ENCODE results near the gene RING1. TPM values are rescaled to one million over a fixed set of nuclear protein-coding genes. Genes with fewer than 3 reads are reported as not detected.

RING1 gene
- total RNA-seq, 2 experiments from 2014 or later: 26.8 to 27.5 TPM

DNA sequence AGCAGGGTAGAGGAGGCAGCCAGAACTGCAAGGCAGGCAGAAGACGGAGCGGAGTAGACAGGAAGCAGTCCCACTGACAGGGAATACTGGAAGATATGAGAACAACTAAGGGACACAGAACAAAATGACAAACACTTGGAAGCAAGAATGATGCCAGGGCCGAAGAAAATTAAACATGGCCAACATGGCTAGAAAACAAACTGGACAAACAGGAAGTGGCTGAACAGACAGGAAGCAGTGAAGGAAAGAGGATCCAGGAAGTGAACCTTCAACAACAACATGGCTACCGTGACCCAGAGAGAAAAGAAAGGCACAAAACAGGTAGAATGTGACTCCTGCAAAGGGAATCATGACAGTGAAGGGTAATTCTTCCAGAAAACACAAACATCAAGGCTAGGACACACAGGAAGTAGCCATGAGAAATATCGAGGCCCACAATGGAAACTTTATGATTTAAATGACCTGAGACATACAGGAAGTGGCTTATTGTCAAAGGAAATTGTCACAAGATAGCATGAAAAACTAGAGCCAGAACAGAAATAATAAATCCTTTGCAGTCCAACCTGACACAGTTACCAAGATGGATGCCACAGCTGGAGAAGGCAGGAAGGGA, 25.1 kb upstream of the RING1 start:
- CTCF ChIA-PET: interaction anchor here (0.9 to 1.5 kb wide), 3 partner anchors 14 to 65 kb away, joined by 3 to 18 read pairs (median 11); no protein-coding TSS in a partner anchor
- Mint-ChIP-seq H3K4me1 (ENCODE audit: low read depth) (peaks cover 19% of the 10 kb centered on the region), H3K4me3 (peak overlapping the region; percentile 53)

DNA sequence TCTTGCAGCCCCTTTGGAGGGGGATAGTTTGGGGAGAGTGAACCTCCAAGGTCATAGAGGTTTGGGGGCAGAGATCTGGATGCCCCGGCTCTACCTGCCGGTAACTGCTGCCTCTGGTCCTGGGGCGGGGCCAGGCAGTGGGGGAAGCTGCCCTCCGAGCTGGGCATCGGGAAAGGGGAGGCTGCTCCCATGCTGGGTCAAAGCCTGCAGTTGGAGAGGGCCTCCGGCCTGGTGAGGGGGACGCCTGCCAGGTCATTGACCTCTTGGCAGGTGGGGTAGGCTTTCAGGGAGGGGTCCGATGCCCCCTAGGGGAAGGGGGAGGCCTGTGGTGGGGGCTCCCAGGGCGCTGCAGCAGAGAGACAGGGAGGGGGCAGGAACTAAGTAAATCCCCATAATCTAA, 23.1 kb upstream of the RING1 start:
- ATAC-seq: no peak
- H3K4me1 Mint-ChIP-seq (ENCODE audit: low read depth): peaks cover 19% of the 10 kb centered on the region
- TF ChIP-seq, protein P1, sequence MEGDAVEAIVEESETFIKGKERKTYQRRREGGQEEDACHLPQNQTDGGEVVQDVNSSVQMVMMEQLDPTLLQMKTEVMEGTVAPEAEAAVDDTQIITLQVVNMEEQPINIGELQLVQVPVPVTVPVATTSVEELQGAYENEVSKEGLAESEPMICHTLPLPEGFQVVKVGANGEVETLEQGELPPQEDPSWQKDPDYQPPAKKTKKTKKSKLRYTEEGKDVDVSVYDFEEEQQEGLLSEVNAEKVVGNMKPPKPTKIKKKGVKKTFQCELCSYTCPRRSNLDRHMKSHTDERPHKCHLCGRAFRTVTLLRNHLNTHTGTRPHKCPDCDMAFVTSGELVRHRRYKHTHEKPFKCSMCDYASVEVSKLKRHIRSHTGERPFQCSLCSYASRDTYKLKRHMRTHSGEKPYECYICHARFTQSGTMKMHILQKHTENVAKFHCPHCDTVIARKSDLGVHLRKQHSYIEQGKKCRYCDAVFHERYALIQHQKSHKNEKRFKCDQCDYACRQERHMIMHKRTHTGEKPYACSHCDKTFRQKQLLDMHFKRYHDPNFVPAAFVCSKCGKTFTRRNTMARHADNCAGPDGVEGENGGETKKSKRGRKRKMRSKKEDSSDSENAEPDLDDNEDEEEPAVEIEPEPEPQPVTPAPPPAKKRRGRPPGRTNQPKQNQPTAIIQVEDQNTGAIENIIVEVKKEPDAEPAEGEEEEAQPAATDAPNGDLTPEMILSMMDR (IDR thresholded peaks at IDR 0.05): no peak
- CTCF ChIA-PET: no interaction called here
- H3K36me3 Mint-ChIP-seq (ENCODE audit: low read depth): peaks cover 18% of the 10 kb centered on the region
- H3K27me3 Mint-ChIP-seq: peaks cover 2% of the 10 kb centered on the region
- no peak for DNase-seq
- intact Hi-C loops (cut with micrococcal nuclease): no loop called here
- no peak overlapping the region for H3K4me3 Mint-ChIP-seq
- POLR2A ChIA-PET: no interaction called here
- H3K9me3 Mint-ChIP-seq: peaks cover 16% of the 10 kb centered on the region
- H3K27ac Mint-ChIP-seq: no peak overlapping the region

More for the DNA sequence above, 25.1 kb upstream of the RING1 start:
- intact Hi-C loops (cut with micrococcal nuclease): no loop called here
- ATAC-seq (peak; percentile 54), DNase-seq (no peak)
- peak overlapping the region; percentile 99 for H3K27ac Mint-ChIP-seq
- peaks cover 18% of the 10 kb centered on the region for H3K36me3 Mint-ChIP-seq (ENCODE audit: low read depth)
- POLR2A ChIA-PET: interaction anchor here (0.8 to 1.6 kb wide), 6 partner anchors 10 to 88 kb away, joined by 3 to 6 read pairs (median 4); partner anchors contain the start of genes RING1 and VPS52
- TF ChIP-seq, protein P1 (IDR thresholded peaks at IDR 0.05): no peak
- H3K27me3 Mint-ChIP-seq: peaks cover 2% of the 10 kb centered on the region
- peaks cover 16% of the 10 kb centered on the region for H3K9me3 Mint-ChIP-seq

DNA sequence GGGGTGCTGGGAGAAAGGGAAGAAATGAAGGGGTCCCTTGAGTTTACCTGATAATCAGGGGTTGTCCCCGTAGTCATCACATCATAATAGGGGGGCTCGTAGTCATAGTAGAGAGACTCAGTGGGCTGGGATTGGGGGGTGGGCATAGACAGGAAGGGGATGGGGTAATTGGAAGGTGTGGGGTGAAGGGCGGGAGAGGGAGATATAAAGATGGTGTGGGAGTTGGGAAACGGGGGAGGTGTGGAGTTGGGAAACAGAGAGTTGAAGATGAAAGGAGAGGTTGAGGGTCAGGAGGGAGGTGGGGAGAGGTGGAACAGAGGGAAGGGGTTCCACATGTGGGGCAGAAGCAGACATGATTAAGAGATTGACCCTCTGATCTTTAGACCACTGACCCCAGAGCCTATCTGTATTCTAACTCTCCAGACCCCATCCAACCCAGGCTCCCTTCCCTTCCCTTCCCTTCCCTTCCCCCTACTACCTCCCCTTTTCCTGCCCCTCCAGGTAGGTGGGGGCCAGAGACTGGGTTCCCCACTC, 22.6 kb upstream of the RING1 start:
- intact Hi-C loops (cut with micrococcal nuclease): no loop called here
- Mint-ChIP-seq H3K27ac (no peak overlapping the region), H3K9me3 (peaks cover 16% of the 10 kb centered on the region), H3K36me3 (ENCODE audit: low read depth) (peaks cover 18% of the 10 kb centered on the region), H3K27me3 (peaks cover 5% of the 10 kb centered on the region), H3K4me1 (ENCODE audit: low read depth) (peaks cover 19% of the 10 kb centered on the region), H3K4me3 (no peak overlapping the region)
- ChIA-PET POLR2A (interaction anchor here (0.8 kb wide), 1 partner anchor 10 kb away, joined by 3 read pairs; no protein-coding TSS in a partner anchor), CTCF (no interaction called here)
- ATAC-seq (no peak), DNase-seq (no peak)
- TF ChIP-seq, protein P1 (IDR thresholded peaks at IDR 0.05): no peak

DNA sequence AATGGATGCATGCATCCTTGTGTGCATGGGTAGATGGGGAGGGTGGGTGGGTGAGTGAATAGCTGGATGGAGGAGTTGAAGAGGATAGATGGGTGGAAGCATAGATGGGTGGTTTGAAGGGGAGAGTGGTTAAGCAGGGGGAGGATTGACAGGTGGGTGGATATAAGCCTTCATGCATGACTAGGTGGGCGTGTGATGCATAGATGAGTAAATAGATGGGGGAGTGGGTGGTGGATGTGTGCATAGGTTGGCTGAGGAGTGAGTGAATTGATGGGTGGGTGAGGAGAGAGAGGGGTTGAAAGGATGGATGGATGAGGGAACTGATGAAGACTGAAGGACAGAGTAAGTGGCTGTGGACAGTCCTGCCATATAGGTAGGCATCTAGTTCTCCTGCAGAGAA, 20.5 kb upstream of the RING1 start:
- ATAC-seq (no peak), DNase-seq (no peak)
- no peak overlapping the region for H3K4me3 Mint-ChIP-seq
- intact Hi-C loops (cut with micrococcal nuclease): no loop called here
- peaks cover 14% of the 10 kb centered on the region for H3K27me3 Mint-ChIP-seq
- TF ChIP-seq, protein P1 (IDR thresholded peaks at IDR 0.05): no peak
- POLR2A ChIA-PET: no interaction called here
- H3K27ac Mint-ChIP-seq: no peak overlapping the region
- CTCF ChIA-PET: no interaction called here
- H3K9me3 Mint-ChIP-seq: peaks cover 14% of the 10 kb centered on the region
- H3K4me1 Mint-ChIP-seq (ENCODE audit: low read depth): peaks cover 23% of the 10 kb centered on the region
- peaks cover 14% of the 10 kb centered on the region for H3K36me3 Mint-ChIP-seq (ENCODE audit: low read depth)

DNA sequence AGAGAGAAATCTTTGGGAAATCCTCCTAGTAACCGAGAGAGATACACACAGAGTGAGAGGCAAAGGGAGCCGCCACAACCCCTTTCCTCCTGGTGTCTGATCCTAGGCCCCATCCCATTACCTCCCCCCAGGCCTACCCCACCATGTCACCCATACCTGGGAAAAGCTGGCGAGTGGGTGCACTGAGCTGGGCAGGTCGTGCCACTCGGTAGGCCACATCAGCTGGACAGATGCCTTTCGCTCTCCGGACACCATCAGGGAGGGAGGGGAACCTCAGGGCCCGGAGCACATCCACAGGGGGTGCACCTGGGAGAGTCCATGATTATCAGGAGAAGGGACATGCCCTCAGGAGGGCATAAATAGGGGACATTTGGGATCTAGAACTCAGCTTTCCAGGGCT, 19.1 kb upstream of the RING1 start:
- no peak for DNase-seq
- intact Hi-C loops (cut with micrococcal nuclease): no loop called here
- H3K36me3 Mint-ChIP-seq (ENCODE audit: low read depth): peaks cover 5% of the 10 kb centered on the region
- peaks cover 2% of the 10 kb centered on the region for H3K9me3 Mint-ChIP-seq
- TF ChIP-seq, protein P1 (IDR thresholded peaks at IDR 0.05): no peak
- ChIA-PET CTCF (interaction anchor here (1.0 to 2.0 kb wide), 4 partner anchors 9 to 63 kb away, joined by 3 to 8 read pairs (median 8); no protein-coding TSS in a partner anchor), POLR2A (interaction anchor here (1.4 to 2.1 kb wide), 2 partner anchors 14 to 16 kb away, joined by 5 to 6 read pairs; partner anchors contain the start of gene HSD17B8)
- no peak overlapping the region for H3K4me3 Mint-ChIP-seq
- peaks cover 20% of the 10 kb centered on the region for H3K4me1 Mint-ChIP-seq (ENCODE audit: low read depth)
- ATAC-seq: no peak
- H3K27ac Mint-ChIP-seq: no peak overlapping the region
- peaks cover 14% of the 10 kb centered on the region for H3K27me3 Mint-ChIP-seq

Data from activated CD8-positive, alpha-beta T cell treated with anti-CD3 and anti-CD28 coated beads for 36 hours (primary cell).